MM.1S (cell line): ENCODE data around the gene CTSH.

ENCODE experiments used
- CTCF ChIP-seq: fragments of 300-600 bp; sonication (generic); IDR thresholded peaks from 2 replicates; pipeline ENCODE4 v1.5.1; 2016; ENCODE audit warnings: antibody characterized with exemption, low read length, mixed read lengths
- EZH2 ChIP-seq: fragments of 300-600 bp; sonication (generic); optimal IDR thresholded peaks from 2 replicates; pipeline ENCODE3; 2017; ENCODE audit warnings: low read depth, mild to moderate bottlenecking, antibody characterized with exemption, low read length, mixed read lengths
- EZH2phosphoT487 ChIP-seq: fragments of 300-600 bp; sonication (generic); IDR thresholded peaks from 2 replicates; pipeline ENCODE4 v1.6.1; 2018; ENCODE audit warnings: antibody characterized with exemption, low read length

GRCh38 chr15:78907577-78907976 is 37.3 kb downstream of the CTSH start:
- TF ChIP-seq CTCF = no peak
- no peak for TF ChIP-seq EZH2
- no peak for TF ChIP-seq EZH2phosphoT487
